Mesendoderm (in vitro differentiated cells): ENCODE results near the gene MARCHF4.

Experiments used
- DNase-seq: peaks from one replicate; pipeline ENCODE4 v3.0.0; 2013
- H2AK5ac ChIP-seq: 2 replicates; pipeline ENCODE4 v1.6.1; 2013; ENCODE audit warnings: low read length, inconsistent platforms
- H2BK120ac ChIP-seq: 2 replicates; pipeline ENCODE4 v1.6.1; 2013; ENCODE audit warnings: low read depth, mild to moderate bottlenecking, low read length, moderate library complexity, mixed read lengths
- H2BK15ac ChIP-seq: replicated peaks from 2 replicates; pipeline ENCODE4 v1.6.1; 2013; ENCODE audit warnings: low read depth, mild to moderate bottlenecking, moderate library complexity
- H2BK5ac ChIP-seq: 2 replicates; pipeline ENCODE4 v1.6.1; 2013; ENCODE audit warnings: low read length, inconsistent platforms
- H3K18ac ChIP-seq: 2 replicates; pipeline ENCODE4 v1.6.1; 2013; ENCODE audit warnings: mild to moderate bottlenecking, low read length, mixed read lengths
- H3K23ac ChIP-seq: one replicate; pipeline ENCODE4 v1.6.1; 2013; ENCODE audit warnings: low read length
- H3K27ac ChIP-seq: 2 replicates; pipeline ENCODE4 v1.5.1; 2013; ENCODE audit warnings: low read depth, mild to moderate bottlenecking, inconsistent platforms, low read length, moderate library complexity
- H3K27me3 ChIP-seq: 2 replicates; pipeline ENCODE4 v1.6.1; 2013; ENCODE audit warnings: low read length, control low read depth, mild to moderate bottlenecking, inconsistent platforms; ENCODE audit not compliant: insufficient read depth, poor library complexity
- H3K36me3 ChIP-seq: 2 replicates; pipeline ENCODE4 v1.6.1; 2013; ENCODE audit warnings: low read length, inconsistent platforms; ENCODE audit not compliant: control insufficient read depth, insufficient read depth
- H3K4ac ChIP-seq: one replicate; pipeline ENCODE4 v1.6.1; 2013; ENCODE audit warnings: low read depth, mild to moderate bottlenecking, low read length, moderate library complexity
- H3K4me1 ChIP-seq: 2 replicates; pipeline ENCODE4 v1.6.1; 2013; ENCODE audit warnings: low read depth, low read length, inconsistent platforms; ENCODE audit not compliant: control insufficient read depth
- H3K4me2 ChIP-seq: 2 replicates; pipeline ENCODE4 v1.6.1; 2013; ENCODE audit warnings: low read length
- H3K4me3 ChIP-seq: 2 replicates; pipeline ENCODE4 v1.5.1; 2013; ENCODE audit warnings: mild to moderate bottlenecking, low read length
- H3K56ac ChIP-seq: one replicate; pipeline ENCODE4 v1.6.1; 2013; ENCODE audit warnings: low read length
- H3K79me1 ChIP-seq: 2 replicates; pipeline ENCODE4 v1.6.1; 2013; ENCODE audit warnings: low read length, inconsistent platforms
- H3K79me2 ChIP-seq: 2 replicates; pipeline ENCODE4 v1.6.1; 2013; ENCODE audit warnings: mild to moderate bottlenecking, low read length; ENCODE audit not compliant: control insufficient read depth, insufficient read depth
- H3K9ac ChIP-seq: 2 replicates; pipeline ENCODE4 v1.6.1; 2013; ENCODE audit warnings: low read length, inconsistent platforms
- H4K5ac ChIP-seq: one replicate; pipeline ENCODE4 v1.6.1; 2013; ENCODE audit warnings: low read length
- H4K8ac ChIP-seq: one replicate; pipeline ENCODE4 v1.6.1; 2013; ENCODE audit warnings: low read depth, mild to moderate bottlenecking, control low read depth, low read length, moderate library complexity
- WGBS: extraction: QIAGEN DNeasy Blood & Tissue Kit; methylation state at CpG from one replicate; pipeline ENCODE4 v1.1.7; 2013; ENCODE audit warnings: low lambda C conversion rate, missing lambda C conversion rate; ENCODE audit not compliant: insufficient coverage; ENCODE audit errors: extremely low coverage; 5-methylcytosine and 5-hydroxymethylcytosine counted together

The MARCHF4 gene

GRCh38 chr2:216392945-216393840 is 20.9 kb upstream of the MARCHF4 start:
- no peak overlapping the region for H4K8ac ChIP-seq
- DNase-seq, result no peak
- WGBS, result no CpG with 5 or more reads among the region's 12 CpGs

GRCh38 chr2:216392018-216392562 is 19.8 kb upstream of the MARCHF4 start:
- Histone ChIP-seq H2BK5ac (no peak overlapping the region), H3K56ac (peak overlapping the region; percentile 25), H2BK120ac (no peak overlapping the region), H3K4me3 (no peak overlapping the region), H3K4me2 (no peak overlapping the region), H2BK15ac (no peak overlapping the region), H3K36me3 (no peaks in the 10 kb centered on the region), H3K27me3 (no peaks in the 10 kb centered on the region), H4K5ac (no peak overlapping the region), H4K8ac (no peak overlapping the region), H3K9ac (no peak overlapping the region), H3K79me1 (no peaks in the 10 kb centered on the region), H3K4me1 (peaks cover 3% of the 10 kb centered on the region), H3K18ac (no peak overlapping the region), H3K23ac (no peak overlapping the region), H3K27ac (no peak overlapping the region), H3K4ac (no peak overlapping the region), H2AK5ac (no peak overlapping the region), H3K79me2 (no peaks in the 10 kb centered on the region)
- DNase-seq, result peak; percentile 68
- WGBS, result no CpG with 5 or more reads among the region's 6 CpGs

More at GRCh38 chr2:216392945-216393840, 20.9 kb upstream of the MARCHF4 start:
- Histone ChIP-seq H3K36me3 (no peaks in the 10 kb centered on the region), H3K23ac (no peak overlapping the region), H4K5ac (no peak overlapping the region), H3K79me2 (no peaks in the 10 kb centered on the region), H3K4me2 (no peak overlapping the region), H2BK120ac (no peak overlapping the region), H3K56ac (no peak overlapping the region), H3K79me1 (no peaks in the 10 kb centered on the region), H2BK5ac (no peak overlapping the region), H3K4me1 (peaks cover 3% of the 10 kb centered on the region), H3K4me3 (no peak overlapping the region), H3K9ac (no peak overlapping the region), H2AK5ac (no peak overlapping the region), H3K27me3 (no peaks in the 10 kb centered on the region), H3K27ac (no peak overlapping the region), H3K18ac (no peak overlapping the region), H3K4ac (no peak overlapping the region), H2BK15ac (no peak overlapping the region)

GRCh38 chr2:216391401-216391800 is 19.1 kb upstream of the MARCHF4 start:
- H3K36me3 ChIP-seq, result no peaks in the 10 kb centered on the region
- no peak overlapping the region for H3K18ac ChIP-seq
- H3K27ac ChIP-seq, result no peak overlapping the region
- H3K79me1 ChIP-seq, result no peaks in the 10 kb centered on the region
- H3K27me3 ChIP-seq, result no peaks in the 10 kb centered on the region
- no peak overlapping the region for H3K4me3 ChIP-seq
- DNase-seq, result peak; percentile 18
- no peak overlapping the region for H3K23ac ChIP-seq
- no peak overlapping the region for H2AK5ac ChIP-seq
- no peak overlapping the region for H2BK15ac ChIP-seq
- no peak overlapping the region for H2BK120ac ChIP-seq
- no peak overlapping the region for H4K5ac ChIP-seq
- no CpG with 5 or more reads among the region's 6 CpGs for WGBS
- no peaks in the 10 kb centered on the region for H3K79me2 ChIP-seq
- H3K4me2 ChIP-seq, result no peak overlapping the region
- H4K8ac ChIP-seq, result no peak overlapping the region
- H3K9ac ChIP-seq, result no peak overlapping the region
- no peak overlapping the region for H3K4ac ChIP-seq
- no peak overlapping the region for H3K56ac ChIP-seq
- H2BK5ac ChIP-seq, result no peak overlapping the region
- peaks cover 3% of the 10 kb centered on the region for H3K4me1 ChIP-seq

GRCh38 chr2:216389570-216389969 is 17.3 kb upstream of the MARCHF4 start:
- Histone ChIP-seq H3K4me3 (no peak overlapping the region), H2BK15ac (no peak overlapping the region), H3K79me2 (no peaks in the 10 kb centered on the region), H3K79me1 (no peaks in the 10 kb centered on the region), H2BK5ac (no peak overlapping the region), H2BK120ac (no peak overlapping the region), H3K27me3 (no peaks in the 10 kb centered on the region), H4K5ac (no peak overlapping the region), H3K4ac (no peak overlapping the region), H3K56ac (no peak overlapping the region), H3K4me1 (peaks cover 3% of the 10 kb centered on the region), H3K27ac (no peak overlapping the region), H2AK5ac (no peak overlapping the region), H3K18ac (no peak overlapping the region), H4K8ac (no peak overlapping the region), H3K23ac (no peak overlapping the region), H3K4me2 (no peak overlapping the region), H3K9ac (no peak overlapping the region), H3K36me3 (no peaks in the 10 kb centered on the region)
- no CpG with 5 or more reads among the region's 1 CpG for WGBS
- DNase-seq, result no peak

GRCh38 chr2:216388046-216388884 is 16.0 kb upstream of the MARCHF4 start:
- H3K27ac ChIP-seq, result no peak overlapping the region
- no peak overlapping the region for H2BK15ac ChIP-seq
- no peak overlapping the region for H3K4ac ChIP-seq
- no CpG with 5 or more reads among the region's 5 CpGs for WGBS
- H3K27me3 ChIP-seq, result no peaks in the 10 kb centered on the region
- no peak overlapping the region for H2BK120ac ChIP-seq
- H3K9ac ChIP-seq, result no peak overlapping the region
- H3K23ac ChIP-seq, result no peak overlapping the region
- DNase-seq, result no peak
- H2BK5ac ChIP-seq, result no peak overlapping the region
- no peak overlapping the region for H3K56ac ChIP-seq
- no peak overlapping the region for H3K18ac ChIP-seq
- no peaks in the 10 kb centered on the region for H3K79me2 ChIP-seq
- no peaks in the 10 kb centered on the region for H3K36me3 ChIP-seq
- no peak overlapping the region for H3K4me3 ChIP-seq
- no peak overlapping the region for H3K4me2 ChIP-seq
- no peaks in the 10 kb centered on the region for H3K79me1 ChIP-seq
- H2AK5ac ChIP-seq, result no peak overlapping the region
- H3K4me1 ChIP-seq, result peaks cover 3% of the 10 kb centered on the region
- H4K8ac ChIP-seq, result no peak overlapping the region
- no peak overlapping the region for H4K5ac ChIP-seq
